T-cell (primary cell): ENCODE data around the gene SLF2. TPM values are rescaled to one million over a fixed set of nuclear protein-coding genes. Genes with fewer than 3 reads are reported as not detected.
A peak's percentile ranks its signal among the peaks of the same experiment; 100 is the strongest.

ENCODE experiments used
- ATAC-seq, 4 experiments: fragments of 200-7000 bp in 3 of 4; fragments of 150-1000 bp in 1 of 4; cut with Tn5 transposase; replicated peaks in 1 of 4; 1 replicate in 3 of 4; 2 replicates in 1 of 4; pipeline ENCODE4 v1.10.0; 2021; ENCODE audit warnings: moderate library complexity in 3 of 4, mild to moderate bottlenecking in 2 of 4, moderate number of reproducible peaks in 1 of 4
- CTCF ChIA-PET, 2 donors: fragments of 300-600 bp; sonication (Branson Sonifier 250); formaldehyde crosslinking; loops; one replicate each; lab custom pipeline; 2022; ENCODE audit warnings: antibody characterized with exemption in 2 of 2; lab: Charles Lee
- POLR2A ChIA-PET, 2 donors: fragments of 300-600 bp; sonication (Branson Sonifier 250); formaldehyde crosslinking; loops; one replicate each; lab custom pipeline; 2022; ENCODE audit warnings: antibody characterized with exemption in 2 of 2; lab: Charles Lee
- DNase-seq, 35 experiments: peaks; one replicate each; pipeline versions ENCODE4 v3.0.0 to v3.0.0-alpha.2; 2013 to 2023
- H3K27ac ChIP-seq: one replicate; pipeline ENCODE4 v1.5.1; 2013; ENCODE audit warnings: low read length
- H3K27me3 ChIP-seq, 2 experiments: replicated peaks in 1 of 2; 1 replicate in 1 of 2; 2 replicates in 1 of 2; pipeline versions ENCODE4 v1.6.1 to v1.7.0; 2013; ENCODE audit warnings: low read length in 1 of 2, mixed read lengths in 1 of 2; ENCODE audit not compliant: control insufficient read depth in 2 of 2, insufficient read depth in 2 of 2; ENCODE audit errors: extremely low read depth in 1 of 2
- H3K36me3 ChIP-seq, 2 donors: 1 replicate in 1 of 2; 2 replicates in 1 of 2; pipeline versions ENCODE4 v1.6.1 to v1.7.0; 2013; ENCODE audit warnings: low read length in 1 of 2; ENCODE audit not compliant: control insufficient read depth in 2 of 2, insufficient read depth in 1 of 2; ENCODE audit errors: extremely low read depth in 1 of 2
- H3K4me1 ChIP-seq, 2 experiments: 1 replicate in 1 of 2; 2 replicates in 1 of 2; pipeline versions ENCODE4 v1.6.1 to v1.7.0; 2013; ENCODE audit warnings: low read length in 2 of 2, mixed read lengths in 1 of 2; ENCODE audit not compliant: insufficient read depth in 2 of 2, control insufficient read depth in 1 of 2; ENCODE audit errors: extremely low read depth in 1 of 2
- H3K4me3 ChIP-seq, 2 donors: 1 replicate in 1 of 2; 2 replicates in 1 of 2; pipeline versions ENCODE4 v1.5.1 to v1.7.0; 2013; ENCODE audit warnings: mild to moderate bottlenecking in 2 of 2, low read length in 1 of 2, moderate library complexity in 1 of 2; ENCODE audit not compliant: control insufficient read depth in 1 of 2; ENCODE audit errors: extremely low read depth in 1 of 2
- H3K9me3 ChIP-seq: 2 replicates; pipeline ENCODE4 v1.7.0; 2013
- H3K27ac Mint-ChIP-seq, 2 donors: one replicate each; pipeline ENCODE4 v1.8.0; 2020 to 2021; ENCODE audit warnings: mild to moderate bottlenecking in 2 of 2, mixed read lengths in 2 of 2
- H3K27me3 Mint-ChIP-seq, 2 donors: one replicate each; pipeline ENCODE4 v1.8.0; 2021 to 2022; ENCODE audit warnings: mixed read lengths in 2 of 2
- H3K36me3 Mint-ChIP-seq: one replicate; pipeline ENCODE4 v1.8.0; 2021; ENCODE audit warnings: mixed read lengths
- H3K4me1 Mint-ChIP-seq, 3 donors: one replicate each; pipeline ENCODE4 v1.8.0; 2020 to 2022; ENCODE audit warnings: mixed read lengths in 3 of 3, mild to moderate bottlenecking in 1 of 3
- H3K4me3 Mint-ChIP-seq, 3 donors: one replicate each; pipeline ENCODE4 v1.8.0; 2020 to 2022; ENCODE audit warnings: mild to moderate bottlenecking in 3 of 3, mixed read lengths in 3 of 3, moderate library complexity in 3 of 3
- H3K9me3 Mint-ChIP-seq, 3 donors: one replicate each; pipeline ENCODE4 v1.8.0; 2020 to 2022; ENCODE audit warnings: mixed read lengths in 3 of 3
- WGBS: methylation state at CpG from one replicate; pipeline ENCODE4 v1.1.5; 2013; ENCODE audit warnings: missing lambda C conversion rate; ENCODE audit not compliant: insufficient coverage; 5-methylcytosine and 5-hydroxymethylcytosine counted together
- total RNA-seq, 35 experiments: library from RNA in 6 of 35; stranded (reverse) in 6 of 35; fragments of 120-200 nt in 1 of 35; gene quantifications; one replicate each; pipeline versions ENCODE4 v1.2.1 to v1.2.4 and lab custom pipeline; 2013 to 2026

SLF2 gene
- total RNA-seq, 5 donors from 2014 or later (not counting 1 experiment from before 2014, with no cell fraction given) = 20.0 to 43.0 (median 31.3) TPM

GRCh38 chr10:100904917-100905316 lies 7.8 kb upstream of the SLF2 start:
- peaks cover 0 to 11% of the 10 kb centered on the region in 2 experiments for H3K27me3 ChIP-seq
- no peak overlapping the region for H3K4me3 ChIP-seq
- peaks cover 0 to 6% of the 10 kb centered on the region in 2 experiments for H3K4me1 ChIP-seq
- Mint-ChIP-seq H3K27me3 (peaks cover 8 to 20% of the 10 kb centered on the region in 2 donors), H3K27ac (no peak overlapping the region), H3K9me3 (no peaks in the 10 kb centered on the region), H3K4me1 (peaks cover 5 to 13% (median 7%) of the 10 kb centered on the region in 3 donors), H3K36me3 (no peaks in the 10 kb centered on the region), H3K4me3 (no peak overlapping the region)
- no peak for ATAC-seq
- H3K36me3 ChIP-seq = no peaks in the 10 kb centered on the region
- H3K9me3 ChIP-seq = no peaks in the 10 kb centered on the region
- ChIA-PET POLR2A (no interaction called here), CTCF (no interaction called here)
- WGBS = no CpG with 5 or more reads among the region's 2 CpGs
- H3K27ac ChIP-seq = no peak overlapping the region
- DNase-seq = no peak

GRCh38 chr10:100907175-100907574 lies 5.6 kb upstream of the SLF2 start:
- DNase-seq (no peak), ATAC-seq (no peak)
- Histone ChIP-seq H3K27ac (no peak overlapping the region), H3K36me3 (no peaks in the 10 kb centered on the region), H3K4me1 (peaks cover 4 to 8% of the 10 kb centered on the region in 2 experiments), H3K9me3 (no peaks in the 10 kb centered on the region), H3K4me3 (no peak overlapping the region), H3K27me3 (peaks cover 0 to 6% of the 10 kb centered on the region in 2 experiments)
- Mint-ChIP-seq H3K27me3 (peaks cover 4 to 6% of the 10 kb centered on the region in 2 donors), H3K9me3 (no peaks in the 10 kb centered on the region), H3K36me3 (no peaks in the 10 kb centered on the region), H3K4me3 (no peak overlapping the region), H3K4me1 (peaks cover 5 to 23% (median 13%) of the 10 kb centered on the region in 3 donors), H3K27ac (no peak overlapping the region)
- ChIA-PET CTCF (interaction anchor here in 1 of 2 donors (0.7 kb wide), 1 partner anchor 1483 kb away, joined by 7 read pairs; no protein-coding TSS in a partner anchor), POLR2A (no interaction called here)
- WGBS = 29% methylated on average over 1 of the region's 1 CpG

GRCh38 chr10:100907773-100908363 lies 4.9 kb upstream of the SLF2 start:
- H3K36me3 ChIP-seq = no peaks in the 10 kb centered on the region
- H3K4me3 ChIP-seq = no peak overlapping the region
- H3K9me3 Mint-ChIP-seq = no peaks in the 10 kb centered on the region
- DNase-seq = no peak
- ChIA-PET POLR2A (no interaction called here), CTCF (no interaction called here)
- peaks cover 5 to 28% (median 17%) of the 10 kb centered on the region in 3 donors for H3K4me1 Mint-ChIP-seq
- WGBS = 83% methylated on average over 1 of the region's 4 CpGs
- no peak for ATAC-seq
- peaks cover 6 to 8% of the 10 kb centered on the region in 2 experiments for H3K4me1 ChIP-seq
- H3K27me3 Mint-ChIP-seq = peaks cover 4 to 6% of the 10 kb centered on the region in 2 donors
- H3K27ac ChIP-seq = no peak overlapping the region
- no peak overlapping the region for H3K27ac Mint-ChIP-seq
- H3K4me3 Mint-ChIP-seq = no peak overlapping the region
- no peaks in the 10 kb centered on the region for H3K36me3 Mint-ChIP-seq
- H3K27me3 ChIP-seq = no peaks in the 10 kb centered on the region
- no peaks in the 10 kb centered on the region for H3K9me3 ChIP-seq

GRCh38 chr10:100908378-100908777 lies 4.4 kb upstream of the SLF2 start:
- ChIA-PET CTCF (no interaction called here), POLR2A (no interaction called here)
- Mint-ChIP-seq H3K4me1 (peaks cover 11 to 32% (median 19%) of the 10 kb centered on the region in 3 donors), H3K4me3 (no peak overlapping the region), H3K9me3 (no peaks in the 10 kb centered on the region), H3K27me3 (peaks cover 1 to 2% of the 10 kb centered on the region in 2 donors), H3K36me3 (no peaks in the 10 kb centered on the region), H3K27ac (no peak overlapping the region)
- Histone ChIP-seq H3K36me3 (no peaks in the 10 kb centered on the region), H3K27me3 (no peaks in the 10 kb centered on the region), H3K4me1 (peaks cover 6 to 9% of the 10 kb centered on the region in 2 experiments), H3K9me3 (no peaks in the 10 kb centered on the region), H3K4me3 (no peak overlapping the region), H3K27ac (no peak overlapping the region)
- DNase-seq (no peak), ATAC-seq (no peak)
- WGBS = 94% methylated on average over 7 of the region's 8 CpGs

- H3K4me1 Mint-ChIP-seq = peaks cover 24 to 44% (median 31%) of the 10 kb centered on the region in 3 donors
- CTCF ChIA-PET = no interaction called here
Observed at GRCh38 chr10:100909501-100910263, 3.1 kb upstream of the SLF2 start.

GRCh38 chr10:100911472-100911871 lies 1.3 kb upstream of the SLF2 start:
- Mint-ChIP-seq H3K36me3 (peaks cover 8% of the 10 kb centered on the region), H3K27ac (peak overlapping the region in 1 of 2 donors; percentile 87), H3K4me3 (peak overlapping the region in 1 of 3 donors; percentile 99), H3K9me3 (no peaks in the 10 kb centered on the region), H3K4me1 (peaks cover 38 to 56% (median 43%) of the 10 kb centered on the region in 3 donors), H3K27me3 (no peaks in the 10 kb centered on the region)
- Histone ChIP-seq H3K27me3 (no peaks in the 10 kb centered on the region), H3K4me1 (peaks cover 13 to 24% of the 10 kb centered on the region in 2 experiments), H3K4me3 (no peak overlapping the region), H3K36me3 (peaks cover 0 to 5% of the 10 kb centered on the region in 2 donors), H3K9me3 (no peaks in the 10 kb centered on the region), H3K27ac (no peak overlapping the region)
- ChIA-PET POLR2A (interaction anchor here in 1 of 2 donors (0.7 kb wide), 1 partner anchor 1185 kb away, joined by 3 read pairs; no protein-coding TSS in a partner anchor), CTCF (no interaction called here)
- DNase-seq (no peak), ATAC-seq (no peak)
- WGBS = no CpG with 5 or more reads among the region's 4 CpGs

More at GRCh38 chr10:100909501-100910263, 3.1 kb upstream of the SLF2 start:
- Histone ChIP-seq H3K27ac (no peak overlapping the region), H3K4me1 (peaks cover 13 to 22% of the 10 kb centered on the region in 2 experiments), H3K4me3 (no peak overlapping the region), H3K9me3 (no peaks in the 10 kb centered on the region), H3K27me3 (no peaks in the 10 kb centered on the region), H3K36me3 (peaks cover 0 to 2% of the 10 kb centered on the region in 2 donors)
- POLR2A ChIA-PET = no interaction called here
- WGBS = no CpG with 5 or more reads among the region's 6 CpGs
- DNase-seq (no peak), ATAC-seq (no peak)
- H3K36me3 Mint-ChIP-seq = peaks cover 3% of the 10 kb centered on the region
- peak overlapping the region; percentile 11 to 45 for H3K27ac Mint-ChIP-seq
- no peaks in the 10 kb centered on the region for H3K9me3 Mint-ChIP-seq
- H3K27me3 Mint-ChIP-seq = no peaks in the 10 kb centered on the region
- no peak overlapping the region for H3K4me3 Mint-ChIP-seq
